K562 (cell line): Measurements from ENCODE around the gene HDAC6. TPM values are rescaled to one million over a fixed set of nuclear protein-coding genes. Genes with fewer than 3 reads are reported as not detected.

Source experiments
- ATAC-seq: fragments of 200-7000 bp; cut with Tn5 transposase; 3 replicates; pipeline ENCODE4 v1.9.1; 2020; ENCODE audit warnings: moderate library complexity
- BruUV-seq: library from RNA; stranded (reverse); fragments of 400-500 nt; replicated peaks from 2 replicates; lab custom pipeline; 2021; lab: Mats Ljungman, UMichigan
- CTCF ChIA-PET: fragments of 300-600 bp; formaldehyde crosslinking; extraction: SDS; loops from one replicate; lab custom pipeline; 2021; ENCODE audit warnings: low intra/inter-chr PET ratio; lab: Yijun Ruan, JAX
- POLR2A ChIA-PET: fragments of 300-600, 350-650 bp; sonication (Branson Sonifier 250); formaldehyde crosslinking; extraction: SDS; loops from one replicate; lab custom pipeline; 2021; ENCODE audit warnings: antibody characterized with exemption, inconsistent platforms; lab: Yijun Ruan, JAX
- DNase-seq, 4 experiments: peaks; one replicate each; pipeline versions ENCODE4 v3.0.0 to v3.0.0-alpha.2; 2011 to 2018; ENCODE audit warnings: low spot score in 3 of 4, mixed read lengths in 3 of 4; ENCODE audit errors: extremely low read depth in 1 of 4
- FAIRE-seq: peaks from 2 replicates; lab custom pipeline; 2011; peaks lifted over from hg19 to GRCh38; lab: Jason Lieb, UNC
- H2AFZ ChIP-seq: 2 replicates; pipeline ENCODE4 v1.6.0; 2011; ENCODE audit warnings: low read depth, low read length, control low read depth, inconsistent platforms
- H3K27ac ChIP-seq: fragments of 200-600 bp; 3 replicates; pipeline ENCODE4 v1.8.0; 2011; ENCODE audit warnings: low read depth, mild to moderate bottlenecking, control low read depth, inconsistent platforms, low read length, moderate library complexity, mixed read lengths; ENCODE audit errors: extremely low read depth
- H3K27me3 ChIP-seq, 2 experiments: fragments of 300-600 bp in 1 of 2; 2 replicates in 1 of 2; 3 replicates in 1 of 2; pipeline versions ENCODE4 v1.6.0 to v1.8.0; 2011; ENCODE audit warnings: inconsistent platforms in 2 of 2, low read length in 2 of 2, mild to moderate bottlenecking in 1 of 2, mixed read lengths in 1 of 2, moderate library complexity in 1 of 2; ENCODE audit not compliant: control insufficient read depth in 2 of 2, insufficient read depth in 2 of 2
- H3K36me3 ChIP-seq: fragments of 300-600 bp; 3 replicates; pipeline ENCODE4 v1.8.0; 2011; ENCODE audit warnings: mild to moderate bottlenecking, low read length, inconsistent platforms; ENCODE audit not compliant: control insufficient read depth, insufficient read depth
- H3K4me1 ChIP-seq, 2 experiments: fragments of 200-600 bp in 1 of 2; replicated peaks in 1 of 2; 2 replicates in 1 of 2; 3 replicates in 1 of 2; pipeline versions ENCODE4 v1.5.1 to v1.8.0; 2011; ENCODE audit warnings: inconsistent platforms in 2 of 2, low read length in 2 of 2, mild to moderate bottlenecking in 1 of 2, mixed read lengths in 1 of 2, moderate library complexity in 1 of 2; ENCODE audit not compliant: control insufficient read depth in 2 of 2, insufficient read depth in 2 of 2
- H3K4me2 ChIP-seq: 2 replicates; pipeline ENCODE4 v1.6.1; 2011; ENCODE audit warnings: low read length, control low read depth, inconsistent platforms, mixed read lengths; ENCODE audit not compliant: insufficient read depth
- H3K4me3 ChIP-seq: fragments of 200-600 bp; sonication (generic), shearing (Covaris generic); 2 replicates; pipeline ENCODE4 v1.5.1; 2016; ENCODE audit warnings: control low read depth, inconsistent platforms
- H3K79me2 ChIP-seq: fragments of 200-600 bp; 3 replicates; pipeline ENCODE4 v1.8.0; 2011; ENCODE audit warnings: low read length, inconsistent platforms; ENCODE audit not compliant: control insufficient read depth, insufficient read depth
- H3K9ac ChIP-seq, 2 experiments: 2 replicates each; pipeline versions ENCODE4 v1.6.0 to v1.6.1; 2011; ENCODE audit warnings: low read depth in 2 of 2, low read length in 2 of 2, control low read depth in 1 of 2, inconsistent platforms in 1 of 2, mild to moderate bottlenecking in 1 of 2, mixed read lengths in 1 of 2; ENCODE audit not compliant: insufficient read depth in 1 of 2
- H3K9me1 ChIP-seq: one replicate; pipeline ENCODE4 v1.6.0; 2011; ENCODE audit warnings: inconsistent platforms, mild to moderate bottlenecking, low read length, moderate library complexity; ENCODE audit not compliant: control insufficient read depth, insufficient read depth
- H3K9me3 ChIP-seq: replicated peaks from 2 replicates; pipeline ENCODE4 v1.5.1; 2011; ENCODE audit warnings: low read depth, low read length, inconsistent platforms; ENCODE audit not compliant: control insufficient read depth, insufficient read depth
- H4K20me1 ChIP-seq: replicated peaks from 2 replicates; pipeline ENCODE4 v1.6.1; 2011; ENCODE audit warnings: low read length, inconsistent platforms, mixed read lengths; ENCODE audit not compliant: control insufficient read depth, insufficient read depth
- CHD2 ChIP-seq: IDR thresholded peaks from 2 replicates; pipeline ENCODE4 v1.6.1; 2011; ENCODE audit warnings: low read depth, low read length
- MBD2 ChIP-seq: sonication (generic); IDR thresholded peaks from 2 replicates; pipeline ENCODE4 v1.6.1; 2016; ENCODE audit warnings: low read depth, borderline replicate concordance
- PATZ1 ChIP-seq: fragments of 250-450 bp; sonication (Bioruptor Pico); IDR thresholded peaks from 2 replicates; pipeline ENCODE4 v1.5.0; 2020; ENCODE audit warnings: mild to moderate bottlenecking, borderline replicate concordance
- POU5F1 ChIP-seq: fragments of 150-350 bp; IDR thresholded peaks from 2 replicates; pipeline ENCODE4 v1.6.1; 2014; ENCODE audit warnings: borderline replicate concordance, low read length, low read depth, mild to moderate bottlenecking; ENCODE audit not compliant: partially characterized antibody
- PRMT5 ChIP-seq: sonication (generic); formaldehyde crosslinking; IDR thresholded peaks from 2 replicates; pipeline ENCODE4 v1.5.0; 2020; ENCODE audit warnings: missing genetic modification reagents
- SMARCA4 ChIP-seq: fragments of 450-650 bp; IDR thresholded peaks from 2 replicates; pipeline ENCODE4 v1.6.1; 2016
- SMARCC2 ChIP-seq: fragments of 450-650 bp; IDR thresholded peaks from 2 replicates; pipeline ENCODE4 v1.6.1; 2017; ENCODE audit warnings: antibody characterized with exemption, moderate library complexity, mild to moderate bottlenecking, low read depth
- SRSF9 ChIP-seq: fragments of 200-400 bp; formaldehyde crosslinking; IDR thresholded peaks from 2 replicates; pipeline ENCODE4 v1.6.1; 2017; ENCODE audit warnings: low read depth, low read length, borderline replicate concordance
- ZHX1 ChIP-seq: fragments of 150-350 bp; conservative IDR thresholded peaks from 2 replicates; pipeline ENCODE4 v1.6.1; 2014; ENCODE audit warnings: low read length
- ZNF778 ChIP-seq: fragments of 450-650 bp; formaldehyde crosslinking; IDR thresholded peaks from 2 replicates; pipeline ENCODE4 v1.4.0; 2020; ENCODE audit warnings: mild to moderate bottlenecking, moderate library complexity
- WGBS: fragments of 100-300 bp; shearing (Covaris generic); methylation state at CpG from one replicate; pipeline ENCODE4 v1.1.6; 2016; ENCODE audit warnings: low coverage, mixed read lengths; ENCODE audit not compliant: insufficient coverage; ENCODE audit errors: missing lambda C conversion rate; 5-methylcytosine and 5-hydroxymethylcytosine counted together
- in situ Hi-C: fragments of 300-500 bp; cut with MboI; formaldehyde crosslinking; loops from 4 replicates; pipeline ENCODE4 v1.15.0; 2018; ENCODE audit warnings: inconsistent platforms, mixed read lengths
- intact Hi-C: fragments of 100-400 bp; cut with micrococcal nuclease; formaldehyde crosslinking; loops from 2 replicates; pipeline ENCODE4 v1.14.2; 2022
- polyA plus RNA-seq, 8 experiments: library from polyadenylated mRNA; depleted of rRNA in 4 of 8; stranded (reverse) in 5 of 8; unstranded in 3 of 8; fragments of >200 nt; fragmentation: Nextera tagmentation in 2 of 8; fragmentation: Illumina TruSeq in 1 of 8; extraction: Ambion mirVana in 2 of 8; extraction: Trizol in 1 of 8; gene quantifications; 2 replicates each; pipeline versions ENCODE4 v1.2.1 to v1.2.3, GENCODE V29; 2011 to 2014; ENCODE audit warnings: inconsistent platforms in 1 of 8, missing spikeins in 1 of 8
- total RNA-seq, 7 experiments: library from RNA; depleted of rRNA in 6 of 7; stranded (reverse); fragments of >200 nt in 6 of 7; fragmentation: Illumina TruSeq in 2 of 7; extraction: Trizol in 2 of 7; gene quantifications; 2 replicates each; pipeline versions ENCODE4 v1.2.1 to v1.2.3, GENCODE V29; 2011 to 2021; ENCODE audit warnings: low replicate concordance in 1 of 7
- TF ChIP-seq, protein P1 (sequence below), 2 experiments: fragments of 450-650 bp in 1 of 2; IDR thresholded peaks; 2 replicates each; pipeline ENCODE4 v1.6.1; 2011 to 2017; ENCODE audit warnings: low read depth in 2 of 2, antibody characterized with exemption in 1 of 2, borderline replicate concordance in 1 of 2, low read length in 1 of 2, mild to moderate bottlenecking in 1 of 2, mixed read lengths in 1 of 2; ENCODE audit not compliant: control insufficient read depth in 1 of 2
- TF ChIP-seq, protein P2 (sequence below): IDR thresholded peaks from 3 replicates; pipeline ENCODE4 v1.6.1; 2011; ENCODE audit warnings: borderline replicate concordance, mild to moderate bottlenecking; ENCODE audit not compliant: insufficient read length, insufficient read depth

The HDAC6 gene
- total and polyA plus RNA-seq, 9 of the 15 experiments (the other 6 are each of a cell fraction or from before 2014, with no cell fraction given): 29.9 to 101 (median 71.2) TPM

DNA sequence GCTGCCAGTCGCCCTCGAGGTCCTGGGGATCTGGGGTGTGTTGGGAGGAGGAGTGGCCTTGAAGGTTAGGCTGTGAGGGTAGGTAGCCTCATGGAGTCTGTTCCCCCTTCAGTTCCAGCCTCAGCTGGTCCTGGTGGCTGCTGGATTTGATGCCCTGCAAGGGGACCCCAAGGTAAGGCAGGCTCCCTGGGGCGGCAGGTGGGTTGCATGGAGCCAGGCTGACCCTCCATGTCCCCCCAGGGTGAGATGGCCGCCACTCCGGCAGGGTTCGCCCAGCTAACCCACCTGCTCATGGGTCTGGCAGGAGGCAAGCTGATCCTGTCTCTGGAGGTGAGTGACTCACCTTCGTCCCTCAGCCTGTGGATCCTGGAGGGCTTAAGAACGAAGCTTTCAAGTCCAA is 12.9 kb downstream of the HDAC6 start (continued):
- TF ChIP-seq, protein P1, sequence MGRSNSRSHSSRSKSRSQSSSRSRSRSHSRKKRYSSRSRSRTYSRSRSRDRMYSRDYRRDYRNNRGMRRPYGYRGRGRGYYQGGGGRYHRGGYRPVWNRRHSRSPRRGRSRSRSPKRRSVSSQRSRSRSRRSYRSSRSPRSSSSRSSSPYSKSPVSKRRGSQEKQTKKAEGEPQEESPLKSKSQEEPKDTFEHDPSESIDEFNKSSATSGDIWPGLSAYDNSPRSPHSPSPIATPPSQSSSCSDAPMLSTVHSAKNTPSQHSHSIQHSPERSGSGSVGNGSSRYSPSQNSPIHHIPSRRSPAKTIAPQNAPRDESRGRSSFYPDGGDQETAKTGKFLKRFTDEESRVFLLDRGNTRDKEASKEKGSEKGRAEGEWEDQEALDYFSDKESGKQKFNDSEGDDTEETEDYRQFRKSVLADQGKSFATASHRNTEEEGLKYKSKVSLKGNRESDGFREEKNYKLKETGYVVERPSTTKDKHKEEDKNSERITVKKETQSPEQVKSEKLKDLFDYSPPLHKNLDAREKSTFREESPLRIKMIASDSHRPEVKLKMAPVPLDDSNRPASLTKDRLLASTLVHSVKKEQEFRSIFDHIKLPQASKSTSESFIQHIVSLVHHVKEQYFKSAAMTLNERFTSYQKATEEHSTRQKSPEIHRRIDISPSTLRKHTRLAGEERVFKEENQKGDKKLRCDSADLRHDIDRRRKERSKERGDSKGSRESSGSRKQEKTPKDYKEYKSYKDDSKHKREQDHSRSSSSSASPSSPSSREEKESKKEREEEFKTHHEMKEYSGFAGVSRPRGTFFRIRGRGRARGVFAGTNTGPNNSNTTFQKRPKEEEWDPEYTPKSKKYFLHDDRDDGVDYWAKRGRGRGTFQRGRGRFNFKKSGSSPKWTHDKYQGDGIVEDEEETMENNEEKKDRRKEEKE (IDR thresholded peaks at IDR 0.05; ENCODE audit: borderline replicate concordance in 1 of 2, control insufficient read depth in 1 of 2, low read depth in 2 of 2, low read length in 1 of 2): no peak
- TF ChIP-seq ZNF778 (CRISPR knock-in tag) (no peak), CHD2 (no peak), SRSF9 (no peak), MBD2 (no peak)

GRCh38 chrX:48815266-48815665 is 13.4 kb downstream of the HDAC6 start:
- no peak overlapping the region for H2AFZ ChIP-seq
- ATAC-seq: no peak
- H3K36me3 ChIP-seq: peaks cover 32% of the 10 kb centered on the region; the same call in 2 of the 3 replicates
- in situ Hi-C loops: no loop called here
- ChIA-PET POLR2A (interaction anchor here (0.6 kb wide), 1 partner anchor 1645 kb away, joined by 3 read pairs; no protein-coding TSS in a partner anchor), CTCF (no interaction called here)
- H4K20me1 ChIP-seq: no peaks in the 10 kb centered on the region
- H3K9ac ChIP-seq: no peak overlapping the region
- DNase-seq: no peak
- 97% methylated on average over 5 of the region's 8 CpGs for WGBS
- H3K9me3 ChIP-seq: no peaks in the 10 kb centered on the region
- no peak overlapping the region for H3K27ac ChIP-seq
- peaks cover 5 to 12% of the 10 kb centered on the region in 2 experiments; a peak in 4 of 5 replicates for H3K4me1 ChIP-seq
- H3K4me3 ChIP-seq: no peak overlapping the region
- H3K9me1 ChIP-seq: no peaks in the 10 kb centered on the region
- H3K79me2 ChIP-seq: no peaks in the 10 kb centered on the region
- intact Hi-C loops: no loop called here
- FAIRE-seq: no peak
- no peaks in the 10 kb centered on the region for H3K27me3 ChIP-seq
- BruUV-seq: no TSS peak
- no peak overlapping the region for H3K4me2 ChIP-seq
- TF ChIP-seq, protein P2, sequence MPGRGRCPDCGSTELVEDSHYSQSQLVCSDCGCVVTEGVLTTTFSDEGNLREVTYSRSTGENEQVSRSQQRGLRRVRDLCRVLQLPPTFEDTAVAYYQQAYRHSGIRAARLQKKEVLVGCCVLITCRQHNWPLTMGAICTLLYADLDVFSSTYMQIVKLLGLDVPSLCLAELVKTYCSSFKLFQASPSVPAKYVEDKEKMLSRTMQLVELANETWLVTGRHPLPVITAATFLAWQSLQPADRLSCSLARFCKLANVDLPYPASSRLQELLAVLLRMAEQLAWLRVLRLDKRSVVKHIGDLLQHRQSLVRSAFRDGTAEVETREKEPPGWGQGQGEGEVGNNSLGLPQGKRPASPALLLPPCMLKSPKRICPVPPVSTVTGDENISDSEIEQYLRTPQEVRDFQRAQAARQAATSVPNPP: no peak
- TF ChIP-seq SMARCC2 (no peak), SMARCA4 (no peak), POU5F1 (no peak), PATZ1 (no peak), PRMT5 (CRISPR knock-in tag) (no peak), ZHX1 (no peak)
